Measurements from ENCODE around the gene FGFBP1.

DNA sequence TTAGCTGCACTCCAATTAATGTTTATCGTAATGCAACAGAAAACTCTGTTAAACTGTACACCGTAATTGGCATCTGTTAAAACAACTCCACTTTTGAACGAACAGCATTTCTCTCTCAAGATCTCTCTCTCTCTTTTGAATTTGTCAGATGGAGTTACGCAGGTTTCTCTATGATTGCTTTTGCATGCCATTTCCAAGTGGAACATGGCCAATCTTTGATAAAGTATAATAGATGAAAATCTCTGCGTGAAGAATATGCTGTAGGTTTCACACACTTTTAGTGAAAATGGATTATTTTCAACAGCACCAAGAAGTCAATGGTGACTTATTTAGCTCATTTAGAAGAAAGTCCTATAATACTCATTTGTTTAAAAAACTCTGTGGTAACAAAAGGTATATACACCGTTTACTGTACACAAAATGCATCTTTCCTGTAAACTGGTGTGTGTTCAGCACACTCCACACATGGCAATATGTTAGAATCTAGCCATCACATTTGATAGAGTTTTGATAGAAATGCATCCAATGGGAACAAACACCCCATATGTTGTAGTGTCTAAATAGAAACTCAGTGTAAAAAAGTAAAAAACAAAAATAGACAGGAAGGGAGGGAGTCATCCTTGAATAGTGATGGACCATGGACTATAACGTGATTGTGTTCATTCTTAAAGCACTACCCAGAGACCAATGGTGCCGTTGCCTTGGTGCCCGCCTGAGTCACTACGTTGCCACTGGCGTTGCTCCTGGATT is 30.2 kb upstream of the FGFBP1 start:
- no peak for TF ChIP-seq EZH2phosphoT487 (IDR thresholded peaks at IDR 0.05; ENCODE audit: borderline replicate concordance, low read length)
- TF ChIP-seq, protein P1, sequence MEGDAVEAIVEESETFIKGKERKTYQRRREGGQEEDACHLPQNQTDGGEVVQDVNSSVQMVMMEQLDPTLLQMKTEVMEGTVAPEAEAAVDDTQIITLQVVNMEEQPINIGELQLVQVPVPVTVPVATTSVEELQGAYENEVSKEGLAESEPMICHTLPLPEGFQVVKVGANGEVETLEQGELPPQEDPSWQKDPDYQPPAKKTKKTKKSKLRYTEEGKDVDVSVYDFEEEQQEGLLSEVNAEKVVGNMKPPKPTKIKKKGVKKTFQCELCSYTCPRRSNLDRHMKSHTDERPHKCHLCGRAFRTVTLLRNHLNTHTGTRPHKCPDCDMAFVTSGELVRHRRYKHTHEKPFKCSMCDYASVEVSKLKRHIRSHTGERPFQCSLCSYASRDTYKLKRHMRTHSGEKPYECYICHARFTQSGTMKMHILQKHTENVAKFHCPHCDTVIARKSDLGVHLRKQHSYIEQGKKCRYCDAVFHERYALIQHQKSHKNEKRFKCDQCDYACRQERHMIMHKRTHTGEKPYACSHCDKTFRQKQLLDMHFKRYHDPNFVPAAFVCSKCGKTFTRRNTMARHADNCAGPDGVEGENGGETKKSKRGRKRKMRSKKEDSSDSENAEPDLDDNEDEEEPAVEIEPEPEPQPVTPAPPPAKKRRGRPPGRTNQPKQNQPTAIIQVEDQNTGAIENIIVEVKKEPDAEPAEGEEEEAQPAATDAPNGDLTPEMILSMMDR (conservative IDR thresholded peaks at IDR 0.05; ENCODE audit: low read depth, low read length), result no peak
- no peak for TF ChIP-seq EZH2 (IDR thresholded peaks at IDR 0.05; ENCODE audit: low read length, unreplicated experiment)
